ENCODE results near the gene TCEAL8. TPM values are rescaled to one million over a fixed set of nuclear protein-coding genes. Genes with fewer than 3 reads are reported as not detected.

Gene TCEAL8
- total RNA-seq, 1 experiment from 2014 or later = 37.3 TPM

DNA sequence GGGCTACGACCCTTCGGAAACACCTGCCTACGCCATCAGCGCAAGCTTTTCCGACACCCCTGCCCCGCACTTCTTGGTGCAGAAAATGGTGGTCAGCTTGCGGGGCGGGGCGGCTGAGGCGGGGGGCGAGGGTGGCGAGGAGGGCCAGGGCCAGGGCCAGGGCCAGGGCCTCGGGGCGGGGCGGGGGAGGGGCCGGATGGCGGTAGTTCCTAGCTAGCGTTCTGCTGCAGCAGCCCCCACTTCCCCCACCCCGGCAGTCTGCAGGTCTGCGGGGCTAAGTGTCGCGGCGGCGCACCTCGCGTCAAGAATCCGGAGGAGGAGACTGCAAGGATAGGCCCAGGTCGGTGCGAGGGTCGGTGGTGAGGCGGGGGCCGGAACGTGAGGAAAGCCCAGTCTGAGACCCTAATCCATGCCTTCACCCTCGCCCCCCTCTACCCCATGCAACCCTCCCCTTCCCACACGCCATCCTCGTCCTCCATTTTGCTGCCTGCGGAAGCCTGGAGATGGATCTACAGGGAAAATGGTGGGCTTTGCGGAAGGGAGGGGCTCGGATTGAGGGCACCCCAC, 39.4 kb downstream of the TCEAL8 start:
- Histone ChIP-seq H3K27ac (ENCODE audit: low read depth, low read length) (no peak overlapping the region), H4K20me1 (ENCODE audit: insufficient read depth) (no peaks in the 10 kb centered on the region), H2AFZ (ENCODE audit: low read depth, low read length, poor library complexity, severe bottlenecking) (no peak overlapping the region), H3K27me3 (ENCODE audit: insufficient read depth, low read length) (no peaks in the 10 kb centered on the region), H3K9me3 (ENCODE audit: control insufficient read depth in 1 of 2, insufficient read depth in 1 of 2, low read depth in 1 of 2, low read length in 2 of 2) (no peaks in the 10 kb centered on the region), H3K36me3 (ENCODE audit: control insufficient read depth in 1 of 2, insufficient read depth in 2 of 2, low read length in 2 of 2) (no peaks in the 10 kb centered on the region), H3K4me3 (replicated peaks in 1 of 2; ENCODE audit: low read depth in 1 of 2, low read length in 2 of 2) (no peak overlapping the region), H3K79me2 (ENCODE audit: insufficient read depth, low read length) (no peaks in the 10 kb centered on the region), H3K4me1 (ENCODE audit: control insufficient read depth in 1 of 2, insufficient read depth in 2 of 2, low read length in 2 of 2) (peaks cover 0 to 4% of the 10 kb centered on the region in 2 experiments; a peak in 1 of 4 replicates), H3K9me2 (ENCODE audit: insufficient read depth) (no peaks in the 10 kb centered on the region), H3K9ac (ENCODE audit: low read length) (no peak overlapping the region), H3K4me2 (ENCODE audit: low read length) (peak overlapping the region; percentile 47; the same call in 1 of the 2 replicates)
- ATAC-seq = no peak
- no peak for DNase-seq (ENCODE audit: low read depth, low spot score)
- ChIA-PET CTCF (no interaction called here), RAD21 (ENCODE audit: low non-redundant PET in 1 of 2, low total read pairs in 2 of 2, uncharacterized antibody in 2 of 2, unreplicated experiment in 2 of 2) (no interaction called here), POLR2A (no interaction called here)
- BruUV-seq (replicated peaks) = no TSS peak
- TF ChIP-seq EZH2 (IDR thresholded peaks at IDR 0.05) (no peak), REST (IDR thresholded peaks at IDR 0.05; ENCODE audit: low read depth) (no peak), EGR1 (IDR thresholded peaks at IDR 0.05; ENCODE audit: low read depth) (no peak), ZFX (IDR thresholded peaks at IDR 0.05) (no peak), ATF3 (IDR thresholded peaks at IDR 0.05) (no peak), FOSL1 (IDR thresholded peaks at IDR 0.05; ENCODE audit: low read depth) (no peak), POLR2A (IDR thresholded peaks at IDR 0.05; ENCODE audit: borderline replicate concordance, extremely low read depth, insufficient read depth, insufficient read length) (no peak), CBX3 (IDR thresholded peaks at IDR 0.05; ENCODE audit: low read depth) (no peak), SP1 (IDR thresholded peaks at IDR 0.05; ENCODE audit: low read depth) (no peak), JUND (IDR thresholded peaks at IDR 0.05) (no peak), RAD21 (IDR thresholded peaks at IDR 0.05; ENCODE audit: low read depth) (no peak), MAX (IDR thresholded peaks at IDR 0.05) (no peak), ZNF274 (IDR thresholded peaks at IDR 0.05; ENCODE audit: low read depth, low read length) (no peak), EZH2phosphoT487 (IDR thresholded peaks at IDR 0.05; ENCODE audit: borderline replicate concordance) (no peak), SRF (IDR thresholded peaks at IDR 0.05; ENCODE audit: low read depth) (no peak)
- TF ChIP-seq, protein P1, sequence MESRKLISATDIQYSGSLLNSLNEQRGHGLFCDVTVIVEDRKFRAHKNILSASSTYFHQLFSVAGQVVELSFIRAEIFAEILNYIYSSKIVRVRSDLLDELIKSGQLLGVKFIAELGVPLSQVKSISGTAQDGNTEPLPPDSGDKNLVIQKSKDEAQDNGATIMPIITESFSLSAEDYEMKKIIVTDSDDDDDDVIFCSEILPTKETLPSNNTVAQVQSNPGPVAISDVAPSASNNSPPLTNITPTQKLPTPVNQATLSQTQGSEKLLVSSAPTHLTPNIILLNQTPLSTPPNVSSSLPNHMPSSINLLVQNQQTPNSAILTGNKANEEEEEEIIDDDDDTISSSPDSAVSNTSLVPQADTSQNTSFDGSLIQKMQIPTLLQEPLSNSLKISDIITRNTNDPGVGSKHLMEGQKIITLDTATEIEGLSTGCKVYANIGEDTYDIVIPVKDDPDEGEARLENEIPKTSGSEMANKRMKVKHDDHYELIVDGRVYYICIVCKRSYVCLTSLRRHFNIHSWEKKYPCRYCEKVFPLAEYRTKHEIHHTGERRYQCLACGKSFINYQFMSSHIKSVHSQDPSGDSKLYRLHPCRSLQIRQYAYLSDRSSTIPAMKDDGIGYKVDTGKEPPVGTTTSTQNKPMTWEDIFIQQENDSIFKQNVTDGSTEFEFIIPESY (IDR thresholded peaks at IDR 0.05; ENCODE audit: extremely low read depth, insufficient replicate concordance, low read length) = no peak
- TF ChIP-seq, protein P2, sequence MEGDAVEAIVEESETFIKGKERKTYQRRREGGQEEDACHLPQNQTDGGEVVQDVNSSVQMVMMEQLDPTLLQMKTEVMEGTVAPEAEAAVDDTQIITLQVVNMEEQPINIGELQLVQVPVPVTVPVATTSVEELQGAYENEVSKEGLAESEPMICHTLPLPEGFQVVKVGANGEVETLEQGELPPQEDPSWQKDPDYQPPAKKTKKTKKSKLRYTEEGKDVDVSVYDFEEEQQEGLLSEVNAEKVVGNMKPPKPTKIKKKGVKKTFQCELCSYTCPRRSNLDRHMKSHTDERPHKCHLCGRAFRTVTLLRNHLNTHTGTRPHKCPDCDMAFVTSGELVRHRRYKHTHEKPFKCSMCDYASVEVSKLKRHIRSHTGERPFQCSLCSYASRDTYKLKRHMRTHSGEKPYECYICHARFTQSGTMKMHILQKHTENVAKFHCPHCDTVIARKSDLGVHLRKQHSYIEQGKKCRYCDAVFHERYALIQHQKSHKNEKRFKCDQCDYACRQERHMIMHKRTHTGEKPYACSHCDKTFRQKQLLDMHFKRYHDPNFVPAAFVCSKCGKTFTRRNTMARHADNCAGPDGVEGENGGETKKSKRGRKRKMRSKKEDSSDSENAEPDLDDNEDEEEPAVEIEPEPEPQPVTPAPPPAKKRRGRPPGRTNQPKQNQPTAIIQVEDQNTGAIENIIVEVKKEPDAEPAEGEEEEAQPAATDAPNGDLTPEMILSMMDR (IDR thresholded peaks at IDR 0.05 in 2 of 3, conservative IDR thresholded peaks at IDR 0.05 in 1 of 3; ENCODE audit: borderline replicate concordance in 1 of 3, insufficient read depth in 1 of 3, low read depth in 2 of 3, low read length in 2 of 3) = no peak
- intact Hi-C loops (cut with micrococcal nuclease) = no loop called here

Measured in HCT116 (cell line).